Kidney (tissue), 14 donors: ENCODE data around the gene CCR4. TPM values are rescaled to one million over a fixed set of nuclear protein-coding genes. Genes with fewer than 3 reads are reported as not detected.

Experiments
- DNase-seq, 5 donors: peaks; one replicate each; pipeline ENCODE4 v3.0.0-alpha.2; 2013 to 2020
- FAIRE-seq: peaks from 2 replicates; lab custom pipeline; 2012; peaks lifted over from hg19 to GRCh38; lab: Jason Lieb, UNC
- H3K27ac ChIP-seq, 2 donors: one replicate each; pipeline ENCODE4 v1.7.0; 2013; ENCODE audit warnings: low read depth in 2 of 2, low read length in 2 of 2, inconsistent platforms in 1 of 2
- H3K27me3 ChIP-seq: one replicate; pipeline ENCODE4 v1.7.1; 2013; ENCODE audit warnings: low read length, inconsistent platforms; ENCODE audit not compliant: control insufficient read depth, insufficient read depth
- H3K36me3 ChIP-seq, 3 donors: one replicate each; pipeline versions ENCODE4 v1.7.0 to v1.7.1; 2013; ENCODE audit warnings: low read length in 3 of 3, control low read depth in 1 of 3, inconsistent platforms in 1 of 3; ENCODE audit not compliant: insufficient read depth in 3 of 3, control insufficient read depth in 2 of 3
- H3K4me1 ChIP-seq, 3 donors: one replicate each; pipeline versions ENCODE4 v1.7.0 to v1.7.1; 2013; ENCODE audit warnings: low read length in 3 of 3, inconsistent platforms in 1 of 3, low read depth in 1 of 3; ENCODE audit not compliant: control insufficient read depth in 2 of 3, insufficient read depth in 2 of 3
- H3K4me3 ChIP-seq, 3 donors: one replicate each; pipeline versions ENCODE4 v1.7.0 to v1.8.1; 2013; ENCODE audit warnings: low read length in 3 of 3, control low read depth in 1 of 3, inconsistent platforms in 1 of 3
- H3K9ac ChIP-seq, 3 donors: one replicate each; pipeline versions ENCODE4 v1.7.0 to v1.7.1; 2013; ENCODE audit warnings: low read length in 3 of 3, control low read depth in 1 of 3, inconsistent platforms in 1 of 3
- H3K9me3 ChIP-seq, 3 donors: one replicate each; pipeline versions ENCODE4 v1.7.0 to v1.7.1; 2013; ENCODE audit warnings: low read length in 3 of 3, control low read depth in 1 of 3, inconsistent platforms in 1 of 3; ENCODE audit not compliant: control insufficient read depth in 2 of 3, insufficient read depth in 1 of 3
- intact Hi-C: fragments of 100-400 bp; cut with DNase I; formaldehyde crosslinking; loops from one replicate; pipeline ENCODE4 v1.11.1; 2022
- polyA plus RNA-seq: library from polyadenylated mRNA; stranded (reverse); fragments of 350-450 nt; fragmentation: Illumina TruSeq; extraction: RNeasy Lipid Tissue Mini Kit (QIAGEN cat#74804); gene quantifications from one replicate; pipeline ENCODE4 v1.2.3, GENCODE V29; 2014; ENCODE audit warnings: low read depth, low replicate concordance; ENCODE audit not compliant: insufficient read depth
- total RNA-seq: library from RNA; stranded (reverse); fragmentation: NEBNext Ultra II Directional; extraction: Animal tissue kit (Norgen Biotek cat#: 25700); gene quantifications from one replicate; pipeline ENCODE4 v1.2.1, GENCODE V29; 2021
- TF ChIP-seq, protein P1 (sequence below): IDR thresholded peaks from 3 replicates; pipeline ENCODE4 v1.5.1; 2012; ENCODE audit warnings: mild to moderate bottlenecking, moderate library complexity, borderline replicate concordance; ENCODE audit not compliant: insufficient read depth; ENCODE audit errors: extremely low read depth
- donor health status: control.
- donor health status: control.
- donor health status: control.
- donor health status: control.
- donor health status: control.
- donor health status: DM: yes; HTN: yes; CAD: no.
- donor health status: Normal renal cell carcinoma (clear cell type).

CCR4 gene
- total and polyA plus RNA-seq, 2 donors from 2014 or later: 2.3 TPM; not detected in 1

DNA sequence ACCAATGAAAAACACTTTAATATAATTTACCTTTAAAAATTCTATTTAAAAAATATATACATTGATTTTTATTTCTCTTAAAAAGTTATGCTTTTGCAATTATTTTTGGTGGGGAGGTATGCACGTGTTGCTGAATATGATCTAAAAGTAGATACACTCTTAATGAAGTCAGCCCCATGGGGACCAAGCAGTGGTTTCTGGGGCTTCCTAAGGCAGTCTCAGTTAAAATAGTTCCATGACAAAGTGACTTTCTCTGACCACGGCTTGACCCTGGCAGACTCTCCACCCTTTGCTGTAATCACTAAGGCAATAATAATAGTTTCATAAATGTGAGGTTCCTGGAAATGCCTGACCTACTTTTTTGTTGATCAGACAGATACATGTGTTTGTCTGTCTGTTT, 50.4 kb downstream of the CCR4 start:
- Histone ChIP-seq H3K27ac (no peak overlapping the region), H3K9me3 (no peaks in the 10 kb centered on the region), H3K4me3 (no peak overlapping the region), H3K36me3 (peaks cover 0 to 3% (median 3%) of the 10 kb centered on the region in 3 donors), H3K27me3 (no peaks in the 10 kb centered on the region), H3K4me1 (peaks cover 0 to 3% (median 0%) of the 10 kb centered on the region in 3 donors), H3K9ac (no peak overlapping the region)
- TF ChIP-seq, protein P1, sequence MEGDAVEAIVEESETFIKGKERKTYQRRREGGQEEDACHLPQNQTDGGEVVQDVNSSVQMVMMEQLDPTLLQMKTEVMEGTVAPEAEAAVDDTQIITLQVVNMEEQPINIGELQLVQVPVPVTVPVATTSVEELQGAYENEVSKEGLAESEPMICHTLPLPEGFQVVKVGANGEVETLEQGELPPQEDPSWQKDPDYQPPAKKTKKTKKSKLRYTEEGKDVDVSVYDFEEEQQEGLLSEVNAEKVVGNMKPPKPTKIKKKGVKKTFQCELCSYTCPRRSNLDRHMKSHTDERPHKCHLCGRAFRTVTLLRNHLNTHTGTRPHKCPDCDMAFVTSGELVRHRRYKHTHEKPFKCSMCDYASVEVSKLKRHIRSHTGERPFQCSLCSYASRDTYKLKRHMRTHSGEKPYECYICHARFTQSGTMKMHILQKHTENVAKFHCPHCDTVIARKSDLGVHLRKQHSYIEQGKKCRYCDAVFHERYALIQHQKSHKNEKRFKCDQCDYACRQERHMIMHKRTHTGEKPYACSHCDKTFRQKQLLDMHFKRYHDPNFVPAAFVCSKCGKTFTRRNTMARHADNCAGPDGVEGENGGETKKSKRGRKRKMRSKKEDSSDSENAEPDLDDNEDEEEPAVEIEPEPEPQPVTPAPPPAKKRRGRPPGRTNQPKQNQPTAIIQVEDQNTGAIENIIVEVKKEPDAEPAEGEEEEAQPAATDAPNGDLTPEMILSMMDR: no peak
- intact Hi-C loops: no loop called here
- FAIRE-seq (no peak), DNase-seq (no peak)

DNA sequence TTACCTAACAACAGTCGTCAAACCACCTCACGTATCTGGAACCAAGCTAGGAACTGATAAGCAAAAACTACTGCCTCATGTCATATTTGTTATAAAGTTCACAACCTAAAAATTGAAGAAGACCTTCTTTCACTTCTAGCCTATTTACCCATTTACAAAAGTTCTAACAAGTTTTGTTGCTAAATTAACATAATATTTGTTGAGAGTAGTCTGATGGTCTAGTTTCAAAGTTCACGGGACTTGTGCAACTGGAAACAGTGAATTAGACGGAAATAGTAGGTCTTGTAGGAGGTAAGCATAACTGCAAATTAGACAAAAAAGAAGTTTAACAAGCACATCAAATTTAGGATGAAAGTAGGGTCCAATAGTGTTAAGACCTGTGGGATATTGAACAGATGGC, 51.9 kb downstream of the CCR4 start:
- Histone ChIP-seq H3K36me3 (peaks cover 0 to 5% (median 5%) of the 10 kb centered on the region in 3 donors), H3K9me3 (no peaks in the 10 kb centered on the region), H3K9ac (no peak overlapping the region), H3K27ac (no peak overlapping the region), H3K27me3 (no peaks in the 10 kb centered on the region), H3K4me1 (peaks cover 0 to 3% (median 0%) of the 10 kb centered on the region in 3 donors), H3K4me3 (no peak overlapping the region)
- intact Hi-C loops: no loop called here
- FAIRE-seq (no peak), DNase-seq (no peak)
- TF ChIP-seq, protein P1: no peak

DNA sequence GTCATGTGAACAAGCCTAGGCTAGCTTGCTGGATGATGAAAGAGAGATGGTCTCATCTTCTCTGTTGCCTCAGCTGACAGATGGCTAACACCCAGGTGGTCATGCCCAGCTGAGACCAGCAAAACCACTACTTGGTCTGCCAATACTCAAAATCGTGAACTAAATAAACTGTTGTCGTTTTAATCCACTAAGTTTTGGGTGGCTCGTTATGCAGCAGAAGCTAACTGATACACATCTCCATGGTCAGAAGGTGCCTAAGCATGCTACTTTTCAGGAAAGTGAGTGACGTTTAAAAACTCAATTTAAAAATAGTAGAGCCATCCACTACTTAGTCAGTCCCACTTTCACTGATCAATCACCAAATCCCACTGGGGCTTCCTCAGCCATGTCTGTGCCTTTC, 52.8 kb downstream of the CCR4 start:
- FAIRE-seq (no peak), DNase-seq (no peak)
- no peak overlapping the region for H3K27ac ChIP-seq
- no peak overlapping the region for H3K9ac ChIP-seq
- H3K4me3 ChIP-seq: no peak overlapping the region
- no peaks in the 10 kb centered on the region for H3K9me3 ChIP-seq
- H3K27me3 ChIP-seq: no peaks in the 10 kb centered on the region
- H3K4me1 ChIP-seq: peaks cover 0 to 3% (median 0%) of the 10 kb centered on the region in 3 donors
- TF ChIP-seq, protein P1: no peak
- peaks cover 0 to 5% (median 5%) of the 10 kb centered on the region in 3 donors for H3K36me3 ChIP-seq
- intact Hi-C loops: no loop called here

DNA sequence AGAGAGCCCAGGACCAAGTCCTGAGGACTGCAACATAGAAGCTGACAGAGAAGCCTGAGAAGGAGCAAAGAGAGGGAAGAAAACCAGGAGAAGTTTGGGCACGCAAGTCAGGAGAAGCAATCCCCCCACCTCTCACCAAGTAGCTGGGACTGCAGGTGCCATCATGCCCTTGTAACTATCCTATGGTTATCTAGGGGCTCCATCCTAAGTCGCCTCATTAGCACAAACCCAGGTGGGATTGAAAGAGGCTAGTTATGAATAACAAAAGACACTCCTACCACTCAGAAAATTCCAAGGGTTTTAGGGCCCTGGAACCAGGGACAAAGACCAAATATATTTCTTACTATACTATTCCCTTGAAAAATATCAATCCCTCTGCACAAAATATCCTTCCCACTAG, 53.5 kb downstream of the CCR4 start:
- no peaks in the 10 kb centered on the region for H3K9me3 ChIP-seq
- H3K4me1 ChIP-seq: peaks cover 0 to 3% (median 0%) of the 10 kb centered on the region in 3 donors
- no peak overlapping the region for H3K27ac ChIP-seq
- FAIRE-seq (no peak), DNase-seq (no peak)
- peaks cover 0 to 5% (median 5%) of the 10 kb centered on the region in 3 donors for H3K36me3 ChIP-seq
- H3K9ac ChIP-seq: no peak overlapping the region
- no peaks in the 10 kb centered on the region for H3K27me3 ChIP-seq
- intact Hi-C loops: no loop called here
- TF ChIP-seq, protein P1: no peak
- H3K4me3 ChIP-seq: no peak overlapping the region
